IPS DF 19.7 (cell line): ENCODE results near the gene SSBP4.
"Not testable (repeated sequence)": the region's sequence is repeated elsewhere in the genome, so short reads cannot be mapped to it uniquely, and the experiment has no call there.

Source experiments
- DNase-seq: peaks from one replicate; pipeline ENCODE4 v3.0.0-alpha.2; 2013; ENCODE audit warnings: low read depth, low spot score

SSBP4 gene

GRCh38 chr19:18419195-18419698 is at the start of gene SSBP4:
Gene SSBP4, plus strand, starts transcription at chr19:18419398. Its CDS starts 251 bp downstream, at chr19:18419649.
- no peak for DNase-seq

- no peak for DNase-seq
These were observed 45.7 kb upstream of the SSBP4 start for GRCh38 chr19:18373407-18373891.

- peak; percentile 96 for DNase-seq
These were observed 45.1 kb upstream of the SSBP4 start for GRCh38 chr19:18373892-18374629.

- DNase-seq: no peak
These were observed 42.2 kb upstream of the SSBP4 start for GRCh38 chr19:18377026-18377425.

GRCh38 chr19:18379803-18380747 is 39.1 kb upstream of the SSBP4 start:
- no peak for DNase-seq

GRCh38 chr19:18380843-18381242 is 38.4 kb upstream of the SSBP4 start:
- DNase-seq: no peak

GRCh38 chr19:18383622-18384021 is 35.6 kb upstream of the SSBP4 start:
- DNase-seq: not testable (repeated sequence)

GRCh38 chr19:18384775-18385174 is 34.4 kb upstream of the SSBP4 start:
- no peak for DNase-seq

- no peak for DNase-seq
These were observed 33.9 kb upstream of the SSBP4 start for GRCh38 chr19:18385359-18385674.

- no peak for DNase-seq
These were observed 33.3 kb upstream of the SSBP4 start, which contains the start of gene GDF15 for GRCh38 chr19:18385675-18386542. Gene GDF15, plus strand, starts transcription at chr19:18386158. Its CDS starts 32 bp downstream, at chr19:18386190.

GRCh38 chr19:18386543-18387271 is 32.5 kb upstream of the SSBP4 start:
- no peak for DNase-seq

- no peak for DNase-seq
These were observed 30.9 kb upstream of the SSBP4 start for GRCh38 chr19:18388100-18388959.

- DNase-seq: no peak
These were observed 30.1 kb upstream of the SSBP4 start for GRCh38 chr19:18388960-18389725.

- DNase-seq: no peak
These were observed 29.5 kb upstream of the SSBP4 start for GRCh38 chr19:18389726-18390064.

- DNase-seq: no peak
These were observed 28.9 kb upstream of the SSBP4 start for GRCh38 chr19:18390065-18390907.

- no peak for DNase-seq
These were observed 27.6 kb upstream of the SSBP4 start for GRCh38 chr19:18391509-18392075.

GRCh38 chr19:18392417-18392816 is 26.8 kb upstream of the SSBP4 start:
- no peak for DNase-seq

- no peak for DNase-seq
These were observed 26.3 kb upstream of the SSBP4 start for GRCh38 chr19:18392926-18393325.
